Adrenal gland (tissue), 12 donors: ENCODE results near the gene CARD18. TPM values are rescaled to one million over a fixed set of nuclear protein-coding genes. Genes with fewer than 3 reads are reported as not detected.
"Not testable (repeated sequence)": the region's sequence is repeated elsewhere in the genome, so short reads cannot be mapped to it uniquely, and the experiment has no call there.

Experiments
- DNase-seq, 7 donors: peaks; one replicate each; pipeline ENCODE4 v3.0.0-alpha.2; 2019 to 2020
- H3K27ac ChIP-seq, 5 donors: fragments of 200-600 bp; sonication (generic) in 4 of 5; 1 replicate in 3 of 5; 2 replicates in 2 of 5; pipeline versions ENCODE4 v1.5.1 to v1.8.0; 2016 to 2020; ENCODE audit warnings: mild to moderate bottlenecking in 1 of 5
- H3K27me3 ChIP-seq: fragments of 200-600 bp; 2 replicates; pipeline ENCODE4 v1.8.0; 2021
- H3K36me3 ChIP-seq, 2 donors: fragments of 200-600 bp; replicated peaks in 1 of 2; 1 replicate in 1 of 2; 2 replicates in 1 of 2; pipeline versions ENCODE4 v1.5.1 to v1.8.0; 2018 to 2022
- H3K4me1 ChIP-seq, 2 donors: fragments of 200-600 bp; replicated peaks in 1 of 2; 1 replicate in 1 of 2; 2 replicates in 1 of 2; pipeline versions ENCODE4 v1.5.1 to v1.8.0; 2018 to 2021
- H3K4me3 ChIP-seq, 4 donors: fragments of 200-600 bp; sonication (generic) in 3 of 4; one replicate each; pipeline ENCODE4 v1.5.1; 2016 to 2018
- H3K9me3 ChIP-seq, 3 donors: fragments of 200-600 bp; sonication (generic) in 1 of 3; replicated peaks in 1 of 3; 1 replicate in 2 of 3; 2 replicates in 1 of 3; pipeline versions ENCODE4 v1.5.1 to v1.8.0; 2016 to 2021
- POLR2A ChIP-seq, 2 donors: fragments of 450-650 bp; IDR thresholded peaks; one replicate each; pipeline ENCODE4 v1.6.1; 2017; ENCODE audit warnings: antibody characterized with exemption in 2 of 2, mild to moderate bottlenecking in 2 of 2, moderate library complexity in 1 of 2
- WGBS, 4 donors: extraction: QIAGEN DNeasy Blood & Tissue Kit in 2 of 4; methylation state at CpG; one replicate each; pipeline versions ENCODE4 v1.1.5 to v1.1.7; 2013 to 2017; 5-methylcytosine and 5-hydroxymethylcytosine counted together
- intact Hi-C, 2 donors: fragments of 100-400 bp; cut with DNase I; formaldehyde crosslinking; loops; one replicate each; pipeline versions ENCODE4 v1.14.1 to v1.15.0; 2022 to 2023
- polyA plus RNA-seq, 3 donors: library from polyadenylated mRNA; stranded (reverse); fragments of 200-250 nt in 2 of 3; fragments of 350-450 nt in 1 of 3; fragmentation: Illumina TruSeq in 1 of 3; extraction: RNeasy Lipid Tissue Mini Kit (QIAGEN cat#74804) in 1 of 3; gene quantifications; one replicate each; pipeline ENCODE4 v1.2.3, GENCODE V29; 2013 to 2014
- total RNA-seq, 9 donors: library from RNA; depleted of rRNA in 4 of 9; stranded (reverse); fragments of >200 nt in 4 of 9; fragments of 120-200 nt in 1 of 9; fragmentation: NEBNext Ultra II Directional in 1 of 9; extraction: Animal tissue kit (Norgen Biotek cat#: 25700) in 1 of 9; gene quantifications; one replicate each; pipeline versions ENCODE4 v1.1.0 to v1.2.4, GENCODE V29; 2013 to 2023
- TF ChIP-seq, protein P1 (sequence below), 6 experiments: fragments of 450-650 bp in 4 of 6; fragments of 200-600 bp in 2 of 6; sonication (generic) in 1 of 6; IDR thresholded peaks; 1 replicate in 5 of 6; 2 replicates in 1 of 6; pipeline versions ENCODE4 v1.5.1 to v1.8.0; 2016 to 2021; ENCODE audit warnings: antibody characterized with exemption in 6 of 6, mild to moderate bottlenecking in 2 of 6, moderate library complexity in 1 of 6
- donor health status: healthy with polysubstance abuse.
- donor health status: Bipolar disorder and iron deficiency.
- donor health status: DM: yes; HTN: yes; CAD: no.
- donor health status: DM: no; HTN: no; CAD: no.
- donor health status: DM: no; HTN: no; CAD: no.
- donor health status: DM: yes; HTN: yes; CAD: no.

Gene CARD18
- total and polyA plus RNA-seq, 12 donors, result not detected

DNA sequence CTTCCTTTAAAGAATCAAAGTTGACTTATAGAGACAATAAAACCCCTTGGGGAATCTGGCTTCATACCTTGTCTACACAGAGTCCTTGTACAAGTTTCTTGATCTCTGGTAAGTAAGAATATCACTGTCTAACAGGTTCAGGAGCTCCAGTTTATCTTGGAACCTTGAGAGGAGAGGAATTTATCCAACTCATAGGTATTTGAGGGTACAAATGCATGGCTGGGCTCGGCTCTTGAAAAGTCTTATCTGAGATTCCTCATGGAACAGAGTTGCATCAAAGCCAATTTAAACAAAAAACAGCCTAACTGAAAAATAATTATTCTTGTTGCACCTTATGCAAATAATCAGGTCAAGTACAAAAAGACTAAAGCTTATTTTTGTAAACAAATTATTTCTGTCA is 33.4 kb downstream of the CARD18 start:
- Histone ChIP-seq H3K36me3 (no peaks in the 10 kb centered on the region), H3K27me3 (no peaks in the 10 kb centered on the region), H3K27ac (no peak overlapping the region), H3K9me3 (no peaks in the 10 kb centered on the region), H3K4me3 (no peak overlapping the region), H3K4me1 (no peaks in the 10 kb centered on the region)
- DNase-seq, result no peak
- TF ChIP-seq, protein P1, sequence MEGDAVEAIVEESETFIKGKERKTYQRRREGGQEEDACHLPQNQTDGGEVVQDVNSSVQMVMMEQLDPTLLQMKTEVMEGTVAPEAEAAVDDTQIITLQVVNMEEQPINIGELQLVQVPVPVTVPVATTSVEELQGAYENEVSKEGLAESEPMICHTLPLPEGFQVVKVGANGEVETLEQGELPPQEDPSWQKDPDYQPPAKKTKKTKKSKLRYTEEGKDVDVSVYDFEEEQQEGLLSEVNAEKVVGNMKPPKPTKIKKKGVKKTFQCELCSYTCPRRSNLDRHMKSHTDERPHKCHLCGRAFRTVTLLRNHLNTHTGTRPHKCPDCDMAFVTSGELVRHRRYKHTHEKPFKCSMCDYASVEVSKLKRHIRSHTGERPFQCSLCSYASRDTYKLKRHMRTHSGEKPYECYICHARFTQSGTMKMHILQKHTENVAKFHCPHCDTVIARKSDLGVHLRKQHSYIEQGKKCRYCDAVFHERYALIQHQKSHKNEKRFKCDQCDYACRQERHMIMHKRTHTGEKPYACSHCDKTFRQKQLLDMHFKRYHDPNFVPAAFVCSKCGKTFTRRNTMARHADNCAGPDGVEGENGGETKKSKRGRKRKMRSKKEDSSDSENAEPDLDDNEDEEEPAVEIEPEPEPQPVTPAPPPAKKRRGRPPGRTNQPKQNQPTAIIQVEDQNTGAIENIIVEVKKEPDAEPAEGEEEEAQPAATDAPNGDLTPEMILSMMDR (IDR thresholded peaks at IDR 0.05), result no peak
- TF ChIP-seq POLR2A (IDR thresholded peaks at IDR 0.05), result no peak
- WGBS, 4 donors, result 29 to 58% (median 53%) methylated on average over 1 of the region's 1 CpG
- intact Hi-C loops, result no loop called here

GRCh38 chr11:105104292-105104691 is 35.3 kb downstream of the CARD18 start:
- Histone ChIP-seq H3K27me3 (no peaks in the 10 kb centered on the region), H3K4me3 (no peak overlapping the region), H3K36me3 (no peaks in the 10 kb centered on the region), H3K4me1 (no peaks in the 10 kb centered on the region), H3K9me3 (no peaks in the 10 kb centered on the region), H3K27ac (no peak overlapping the region)
- TF ChIP-seq, protein P1 (IDR thresholded peaks at IDR 0.05), result no peak
- TF ChIP-seq POLR2A (IDR thresholded peaks at IDR 0.05), result no peak
- WGBS, 4 donors, result 27 to 56% (median 35%) methylated on average over 1 of the region's 1 CpG
- intact Hi-C loops, result no loop called here
- no peak for DNase-seq

GRCh38 chr11:105103336-105103735 is 36.2 kb downstream of the CARD18 start:
- Histone ChIP-seq H3K4me3 (no peak overlapping the region), H3K4me1 (no peaks in the 10 kb centered on the region), H3K27me3 (no peaks in the 10 kb centered on the region), H3K36me3 (no peaks in the 10 kb centered on the region), H3K27ac (no peak overlapping the region), H3K9me3 (no peaks in the 10 kb centered on the region)
- TF ChIP-seq POLR2A (IDR thresholded peaks at IDR 0.05), result no peak
- TF ChIP-seq, protein P1 (IDR thresholded peaks at IDR 0.05), result no peak
- no peak for DNase-seq
- intact Hi-C loops, result no loop called here

GRCh38 chr11:105102079-105102581 is 37.4 kb downstream of the CARD18 start:
- DNase-seq, H3K36me3 ChIP-seq, H3K4me3 ChIP-seq, intact Hi-C loops, H3K9me3 ChIP-seq, H3K27me3 ChIP-seq, H3K27ac ChIP-seq, H3K4me1 ChIP-seq: not testable (repeated sequence)
- 55 to 81% (median 70%) methylated on average over 1 to 3 of the region's 3 CpGs for WGBS, 4 donors

GRCh38 chr11:105100981-105101630 is 38.5 kb downstream of the CARD18 start:
- no peaks in the 10 kb centered on the region for H3K27me3 ChIP-seq
- 69 to 83% (median 74%) methylated on average over 2 of the region's 2 CpGs for WGBS, 4 donors
- no peaks in the 10 kb centered on the region for H3K9me3 ChIP-seq
- no peak for DNase-seq
- H3K27ac ChIP-seq, result no peak overlapping the region
- TF ChIP-seq, protein P1 (IDR thresholded peaks at IDR 0.05), result no peak
- no peak for TF ChIP-seq POLR2A (IDR thresholded peaks at IDR 0.05)
- no peaks in the 10 kb centered on the region for H3K36me3 ChIP-seq
- intact Hi-C loops, result no loop called here
- H3K4me3 ChIP-seq, result no peak overlapping the region
- H3K4me1 ChIP-seq, result no peaks in the 10 kb centered on the region
